Smooth muscle cell (in vitro differentiated cells): ENCODE data around the gene STPG1. TPM values are rescaled to one million over a fixed set of nuclear protein-coding genes. Genes with fewer than 3 reads are reported as not detected.

Source experiments
- DNase-seq: peaks from one replicate; lab custom pipeline; 2025; ENCODE audit not compliant: unreplicated experiment; lab: John Stamatoyannopoulos, UW
- H2AFZ ChIP-seq: fragments of 200-600 bp; sonication (generic); 2 replicates; pipeline ENCODE4 v1.6.0; 2016; ENCODE audit warnings: antibody characterized with exemption, low read depth, mild to moderate bottlenecking
- H3F3A ChIP-seq: fragments of 200-600 bp; sonication (generic); 2 replicates; pipeline ENCODE4 v1.6.0; 2017; ENCODE audit warnings: antibody characterized with exemption, low read depth
- H3K27ac ChIP-seq: fragments of 200-600 bp; sonication (generic); 2 replicates; pipeline ENCODE4 v1.5.1; 2016; ENCODE audit warnings: low read depth, mild to moderate bottlenecking
- H3K27me3 ChIP-seq: fragments of 200-600 bp; sonication (generic); 2 replicates; pipeline ENCODE4 v1.6.1; 2016; ENCODE audit warnings: low read depth, mild to moderate bottlenecking
- H3K36me3 ChIP-seq: fragments of 200-600 bp; sonication (generic); 2 replicates; pipeline ENCODE4 v1.5.1; 2016; ENCODE audit warnings: low read depth
- H3K4me1 ChIP-seq: fragments of 200-600 bp; sonication (generic); 2 replicates; pipeline ENCODE4 v1.5.1; 2016; ENCODE audit warnings: low read depth
- H3K4me2 ChIP-seq: fragments of 200-600 bp; sonication (generic); 2 replicates; pipeline ENCODE4 v1.6.0; 2016; ENCODE audit warnings: mild to moderate bottlenecking
- H3K4me3 ChIP-seq: fragments of 200-600 bp; sonication (generic); 2 replicates; pipeline ENCODE4 v1.5.1; 2016; ENCODE audit warnings: mild to moderate bottlenecking
- H3K79me2 ChIP-seq: fragments of 200-600 bp; sonication (generic); 2 replicates; pipeline ENCODE4 v1.6.0; 2016; ENCODE audit warnings: low read depth, mild to moderate bottlenecking
- H3K9ac ChIP-seq: fragments of 200-600 bp; sonication (generic); 2 replicates; pipeline ENCODE4 v1.6.0; 2016; ENCODE audit warnings: low read depth
- H3K9me3 ChIP-seq: fragments of 200-600 bp; sonication (generic); replicated peaks from 2 replicates; pipeline ENCODE4 v1.5.1; 2016; ENCODE audit warnings: low read depth
- H4K20me1 ChIP-seq: fragments of 200-600 bp; sonication (generic); 2 replicates; pipeline ENCODE4 v1.6.0; 2016; ENCODE audit warnings: low read depth
- CTCF ChIP-seq: fragments of 200-600 bp; sonication (generic); IDR thresholded peaks from 2 replicates; pipeline ENCODE4 v1.5.1; 2017; ENCODE audit warnings: borderline replicate concordance, mild to moderate bottlenecking, antibody characterized with exemption; ENCODE audit not compliant: insufficient read depth, poor library complexity, severe bottlenecking
- WGBS: methylation state at CpG from one replicate; pipeline ENCODE4 v1.1.7; 2016; ENCODE audit warnings: low lambda C conversion rate; 5-methylcytosine and 5-hydroxymethylcytosine counted together
- polyA plus RNA-seq: library from polyadenylated mRNA; unstranded; fragments of >200 nt; fragmentation: Nextera tagmentation; extraction: Ambion mirVana; gene quantifications from 2 replicates; pipeline ENCODE4 v1.2.1, GENCODE V29; 2016
- total RNA-seq: library from RNA; depleted of rRNA; stranded (reverse); fragments of >200 nt; gene quantifications from 2 replicates; pipeline ENCODE4 v1.2.3, GENCODE V29; 2014

STPG1 gene
- total and polyA plus RNA-seq, 2 experiments from 2014 or later = 4.9 to 6.8 TPM

DNA sequence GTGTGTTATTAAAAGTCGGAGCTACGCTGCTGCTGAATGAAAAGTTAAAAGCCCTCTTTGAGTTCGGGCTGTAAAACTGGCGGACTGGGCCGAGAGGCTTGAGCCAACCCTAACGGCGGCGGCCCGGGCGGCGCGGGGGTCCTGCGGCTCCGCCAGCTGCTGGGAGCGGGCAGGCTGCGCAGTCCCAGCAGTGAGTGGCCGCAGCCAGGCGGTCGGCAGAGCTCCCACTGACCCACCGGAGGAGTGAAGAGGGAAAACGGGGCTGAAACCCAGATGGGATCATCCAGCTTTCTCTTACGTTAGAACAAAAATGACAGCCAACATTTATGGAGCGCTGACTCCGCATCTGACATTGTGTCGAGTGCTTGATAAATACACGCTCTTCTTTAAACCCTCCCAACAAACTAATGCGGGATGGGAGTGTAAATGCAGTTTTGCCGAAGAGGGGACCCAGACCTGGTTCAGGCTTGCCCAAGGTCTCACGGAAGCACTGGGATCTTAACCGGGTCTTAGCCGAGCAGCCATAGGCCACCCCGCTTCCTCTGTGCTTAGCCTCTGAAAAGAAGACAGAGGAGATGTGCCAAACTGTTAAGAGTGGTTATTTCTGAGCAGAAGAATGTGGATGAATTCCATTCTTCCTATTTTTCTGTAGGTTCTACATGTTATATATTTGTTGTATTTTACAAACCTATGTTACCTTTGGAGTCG is 91.0 kb downstream of the STPG1 start:
- H3K4me1 ChIP-seq = peaks cover 32% of the 10 kb centered on the region
- DNase-seq = no peak
- no peak for TF ChIP-seq CTCF
- H3K27me3 ChIP-seq = no peaks in the 10 kb centered on the region
- peak overlapping the region; percentile 43 for H3K4me3 ChIP-seq
- H2AFZ ChIP-seq = no peak overlapping the region
- H3K4me2 ChIP-seq = peak overlapping the region; percentile 85
- H4K20me1 ChIP-seq = no peaks in the 10 kb centered on the region
- H3K9ac ChIP-seq = peak overlapping the region; percentile 66
- H3K27ac ChIP-seq = peak overlapping the region; percentile 83
- H3K79me2 ChIP-seq = no peaks in the 10 kb centered on the region
- no peaks in the 10 kb centered on the region for H3K36me3 ChIP-seq
- no peaks in the 10 kb centered on the region for H3K9me3 ChIP-seq
- 10% methylated on average over 33 of the region's 33 CpGs for WGBS
- H3F3A ChIP-seq = peaks cover 4% of the 10 kb centered on the region

- Histone ChIP-seq H2AFZ (peak overlapping the region; percentile 64), H4K20me1 (no peaks in the 10 kb centered on the region), H3K36me3 (no peaks in the 10 kb centered on the region), H3K27ac (peak overlapping the region; percentile 83), H3K4me3 (peak overlapping the region; percentile 43), H3K9me3 (no peaks in the 10 kb centered on the region), H3K79me2 (no peaks in the 10 kb centered on the region), H3K27me3 (no peaks in the 10 kb centered on the region), H3F3A (peaks cover 4% of the 10 kb centered on the region), H3K9ac (peak overlapping the region; percentile 66), H3K4me2 (peak overlapping the region; percentile 85), H3K4me1 (peaks cover 32% of the 10 kb centered on the region)
- WGBS = 5% methylated on average over 69 of the region's 72 CpGs
- DNase-seq = no peak
- TF ChIP-seq CTCF = no peak
Observed at GRCh38 chr1:24321697-24322469, 91.7 kb downstream of the STPG1 start.

GRCh38 chr1:24321126-24321525 is 92.5 kb downstream of the STPG1 start:
- H3K9me3 ChIP-seq = no peaks in the 10 kb centered on the region
- WGBS = 30% methylated on average over 8 of the region's 8 CpGs
- H3K9ac ChIP-seq = no peak overlapping the region
- no peak overlapping the region for H2AFZ ChIP-seq
- H3K4me1 ChIP-seq = peaks cover 32% of the 10 kb centered on the region
- peak overlapping the region; percentile 83 for H3K27ac ChIP-seq
- no peak for DNase-seq
- no peak for TF ChIP-seq CTCF
- H3F3A ChIP-seq = peaks cover 4% of the 10 kb centered on the region
- H3K27me3 ChIP-seq = no peaks in the 10 kb centered on the region
- no peaks in the 10 kb centered on the region for H3K79me2 ChIP-seq
- peak overlapping the region; percentile 85 for H3K4me2 ChIP-seq
- no peaks in the 10 kb centered on the region for H3K36me3 ChIP-seq
- H4K20me1 ChIP-seq = no peaks in the 10 kb centered on the region
- no peak overlapping the region for H3K4me3 ChIP-seq
